GM12878 (cell line): Measurements from ENCODE around the gene MYT1. TPM values are rescaled to one million over a fixed set of nuclear protein-coding genes. Genes with fewer than 3 reads are reported as not detected.

ENCODE experiments used
- ATAC-seq: fragments of 200-7000 bp; cut with Tn5 transposase; 3 replicates; pipeline ENCODE4 v1.9.1; 2020; ENCODE audit warnings: mild to moderate bottlenecking, moderate library complexity
- BruUV-seq: library from RNA; stranded (reverse); fragments of 400-500 nt; replicated peaks from 2 replicates; lab custom pipeline; 2021; lab: Mats Ljungman, UMichigan
- CTCF ChIA-PET: fragments of 300-600 bp; sonication (Branson Sonifier 250); formaldehyde crosslinking; extraction: SDS; loops from one replicate; lab custom pipeline; 2021; ENCODE audit warnings: inconsistent platforms; lab: Yijun Ruan, JAX
- POLR2A ChIA-PET: fragments of 350-600 bp; formaldehyde crosslinking; extraction: SDS; loops from one replicate; lab custom pipeline; 2021; ENCODE audit warnings: inconsistent platforms; lab: Charles Lee
- RAD21 ChIA-PET: fragments of 300-600 bp; sonication (Branson Sonifier 250); formaldehyde crosslinking; loops from one replicate; lab custom pipeline; 2023; ENCODE audit warnings: antibody characterized with exemption; ENCODE audit not compliant: unreplicated experiment; lab: Charles Lee
- SMC1A ChIA-PET: fragments of 300-600 bp; sonication (Branson Sonifier 250); formaldehyde crosslinking; loops from one replicate; lab custom pipeline; 2023; ENCODE audit not compliant: unreplicated experiment, uncharacterized antibody; lab: Charles Lee
- DNase-seq: peaks from one replicate; pipeline ENCODE4 v3.0.0-alpha.2; 2011; ENCODE audit warnings: low read depth, low spot score
- FAIRE-seq: peaks from 3 replicates; lab custom pipeline; 2011; peaks lifted over from hg19 to GRCh38; lab: Jason Lieb, UNC
- H2AFZ ChIP-seq: 2 replicates; pipeline ENCODE4 v1.6.0; 2011; ENCODE audit warnings: low read depth, low read length, control low read depth; ENCODE audit not compliant: control insufficient read depth
- H3K27ac ChIP-seq: 2 replicates; pipeline ENCODE4 v1.5.1; 2011; ENCODE audit warnings: control low read depth; ENCODE audit not compliant: control insufficient read depth, insufficient read depth
- H3K27me3 ChIP-seq, 2 experiments: replicated peaks in 1 of 2; 2 replicates each; pipeline versions ENCODE4 v1.6.0 to v1.6.1; 2011; ENCODE audit warnings: low read length in 1 of 2; ENCODE audit not compliant: control insufficient read depth in 2 of 2, insufficient read depth in 2 of 2
- H3K36me3 ChIP-seq, 2 experiments: 2 replicates each; pipeline ENCODE4 v1.5.1; 2011; ENCODE audit warnings: low read length in 1 of 2; ENCODE audit not compliant: control insufficient read depth in 2 of 2, insufficient read depth in 2 of 2
- H3K4me1 ChIP-seq: 2 replicates; pipeline ENCODE4 v1.6.1; 2011; ENCODE audit warnings: mild to moderate bottlenecking, low read length, moderate library complexity, mixed read lengths; ENCODE audit not compliant: control insufficient read depth, insufficient read depth
- H3K4me2 ChIP-seq: 2 replicates; pipeline ENCODE4 v1.6.0; 2011; ENCODE audit warnings: control low read depth; ENCODE audit not compliant: control insufficient read depth, insufficient read depth
- H3K4me3 ChIP-seq: fragments of 200-600 bp; sonication (generic); 2 replicates; pipeline ENCODE4 v1.5.1; 2016
- H3K79me2 ChIP-seq: 2 replicates; pipeline ENCODE4 v1.6.0; 2011; ENCODE audit warnings: low read length; ENCODE audit not compliant: control insufficient read depth, insufficient read depth
- H3K9ac ChIP-seq: 2 replicates; pipeline ENCODE4 v1.8.0; 2011; ENCODE audit warnings: low read length, control low read depth, mixed read lengths; ENCODE audit not compliant: control insufficient read depth, insufficient read depth
- H3K9me3 ChIP-seq: replicated peaks from 3 replicates; pipeline ENCODE4 v1.5.1; 2011; ENCODE audit warnings: mild to moderate bottlenecking, low read length; ENCODE audit not compliant: control insufficient read depth, insufficient read depth
- H4K20me1 ChIP-seq: 2 replicates; pipeline ENCODE4 v1.6.0; 2011; ENCODE audit not compliant: control insufficient read depth, insufficient read depth
- BACH1 ChIP-seq: fragments of 450-650 bp; IDR thresholded peaks from 2 replicates; pipeline ENCODE4 v1.6.1; 2017; ENCODE audit warnings: mild to moderate bottlenecking, borderline replicate concordance
- BCL3 ChIP-seq: IDR thresholded peaks from 2 replicates; pipeline ENCODE4 v1.6.1; 2011; ENCODE audit warnings: borderline replicate concordance, low read depth, mild to moderate bottlenecking, moderate library complexity, low read length; ENCODE audit not compliant: insufficient read depth, poor library complexity, severe bottlenecking
- CBX3 ChIP-seq: fragments of 200-600 bp; sonication (generic); IDR thresholded peaks from 2 replicates; pipeline ENCODE4 v1.6.1; 2016; ENCODE audit warnings: low read depth, borderline replicate concordance
- CREM ChIP-seq: IDR thresholded peaks from 2 replicates; pipeline ENCODE4 v1.6.1; 2014; ENCODE audit warnings: antibody characterized with exemption, low read depth
- CUX1 ChIP-seq: IDR thresholded peaks from 2 replicates; pipeline ENCODE4 v1.6.1; 2012; ENCODE audit warnings: improper control_type of control experiment, low read depth, low read length; ENCODE audit not compliant: insufficient replicate concordance
- ELK1 ChIP-seq: IDR thresholded peaks from 2 replicates; pipeline ENCODE4 v1.6.1; 2012; ENCODE audit warnings: low read depth, low read length, improper control_type of control experiment
- EZH2 ChIP-seq: IDR thresholded peaks from 2 replicates; pipeline ENCODE4 v1.6.1; 2012; ENCODE audit warnings: low read depth, mild to moderate bottlenecking, control low read depth, inconsistent platforms, low read length, borderline replicate concordance; ENCODE audit not compliant: control insufficient read depth
- GATAD2B ChIP-seq: fragments of 450-650 bp; conservative IDR thresholded peaks from 2 replicates; pipeline ENCODE4 v1.6.1; 2017; ENCODE audit warnings: low read depth, mild to moderate bottlenecking, moderate library complexity
- HDAC2 ChIP-seq: fragments of 200-600 bp; sonication (generic); IDR thresholded peaks from 2 replicates; pipeline ENCODE4 v1.6.1; 2017
- KAT2A ChIP-seq: conservative IDR thresholded peaks from 2 replicates; pipeline ENCODE4 v1.6.1; 2011; ENCODE audit warnings: low read depth, low read length; ENCODE audit not compliant: control insufficient read depth
- NBN ChIP-seq: fragments of 450-650 bp; IDR thresholded peaks from 2 replicates; pipeline ENCODE4 v1.6.1; 2016
- PAX5 ChIP-seq: IDR thresholded peaks from 2 replicates; pipeline ENCODE4 v1.6.1; 2011; ENCODE audit warnings: low read depth, low read length, borderline replicate concordance
- POLR2A ChIP-seq: IDR thresholded peaks from 2 replicates; pipeline ENCODE4 v1.6.1; 2011; ENCODE audit warnings: low read depth, mild to moderate bottlenecking, low read length
- POLR2AphosphoS5 ChIP-seq: IDR thresholded peaks from 2 replicates; pipeline ENCODE4 v1.6.1; 2011; ENCODE audit warnings: mild to moderate bottlenecking, low read length, inconsistent platforms
- ZSCAN29 ChIP-seq: fragments of 450-650 bp; IDR thresholded peaks from 2 replicates; pipeline ENCODE4 v1.6.1; 2017; ENCODE audit warnings: mild to moderate bottlenecking, moderate library complexity
- ZZZ3 ChIP-seq: IDR thresholded peaks from 2 replicates; pipeline ENCODE4 v1.6.1; 2011; ENCODE audit warnings: low read depth; ENCODE audit not compliant: control insufficient read depth, insufficient read length
- WGBS: methylation state at CpG from one replicate; pipeline ENCODE4 v1.1.6; 2016; ENCODE audit warnings: low lambda C conversion rate; ENCODE audit not compliant: insufficient replicate concordance, insufficient coverage; ENCODE audit errors: missing lambda C conversion rate; 5-methylcytosine and 5-hydroxymethylcytosine counted together
- in situ Hi-C: fragments of 300-500 bp; cut with MboI; formaldehyde crosslinking; loops from 9 replicates; pipeline ENCODE4 v1.14.3; 2018; ENCODE audit warnings: mixed read lengths
- intact Hi-C: fragments of 100-400 bp; cut with micrococcal nuclease; formaldehyde crosslinking; loops from one replicate; pipeline ENCODE4 v1.14.2; 2022; ENCODE audit not compliant: unreplicated experiment
- polyA plus RNA-seq, 11 experiments: library from polyadenylated mRNA; depleted of rRNA in 4 of 11; unstranded in 6 of 11; stranded (reverse) in 5 of 11; fragments of >200 nt; fragmentation: Nextera tagmentation in 4 of 11; fragmentation: Illumina TruSeq in 1 of 11; extraction: Ambion mirVana in 4 of 11; extraction: Trizol in 1 of 11; gene quantifications; 1 replicate in 1 of 11; 2 replicates in 10 of 11; pipeline versions ENCODE4 v1.2.1 to v1.2.3, GENCODE V29; 2011 to 2016; ENCODE audit warnings: inconsistent platforms in 2 of 11, missing spikeins in 2 of 11, low read depth in 1 of 11
- total RNA-seq, 4 experiments: library from RNA; depleted of rRNA in 3 of 4; stranded (reverse); fragments of >200 nt in 3 of 4; fragmentation: Illumina TruSeq in 1 of 4; extraction: Trizol in 1 of 4; gene quantifications; 2 replicates each; pipeline versions ENCODE4 v1.2.1 to v1.2.3, GENCODE V29; 2013 to 2021
- TF ChIP-seq, protein P1 (sequence below): IDR thresholded peaks from 2 replicates; pipeline ENCODE4 v1.6.1; 2011; ENCODE audit warnings: borderline replicate concordance, low read depth, mild to moderate bottlenecking, moderate library complexity, mixed read lengths, low read length; ENCODE audit not compliant: insufficient read depth; ENCODE audit errors: extremely low read length

MYT1 gene
- total and polyA plus RNA-seq, 10 of the 15 experiments (the other 5 are each of a cell fraction or from before 2014, with no cell fraction given) = 0.01 to 0.10 TPM; not detected in 8

DNA sequence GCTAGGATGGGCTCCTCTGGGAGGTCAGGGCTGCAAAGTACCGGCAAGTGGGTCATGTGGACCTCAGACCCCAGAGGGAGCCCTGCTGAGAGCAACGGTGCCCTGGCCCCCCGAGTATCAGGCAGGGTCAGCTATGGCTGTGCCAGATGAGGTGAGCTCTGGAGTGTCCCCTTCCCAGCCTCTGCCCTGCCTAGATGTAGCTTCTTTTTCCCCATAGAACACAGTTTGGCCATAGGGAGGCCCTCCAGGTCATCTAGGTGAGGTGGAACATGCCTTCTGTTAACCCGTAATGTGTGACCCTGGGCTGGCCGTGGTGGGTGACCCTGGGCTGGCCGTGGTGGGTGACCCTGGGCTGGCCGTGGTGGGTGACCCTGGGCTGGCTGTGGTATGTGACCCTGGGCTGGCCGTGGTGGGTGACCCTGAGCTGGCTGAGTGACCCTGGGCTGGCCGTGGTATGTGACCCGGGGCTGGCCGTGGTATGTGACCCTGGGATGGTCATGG, 70.1 kb downstream of the MYT1 start:
- WGBS = 49% methylated on average over 11 of the region's 11 CpGs
- SMC1A ChIA-PET = no interaction called here
- Histone ChIP-seq H3K36me3 (no peaks in the 10 kb centered on the region), H3K27me3 (no peaks in the 10 kb centered on the region), H3K4me3 (no peak overlapping the region), H2AFZ (no peak overlapping the region), H4K20me1 (no peaks in the 10 kb centered on the region), H3K27ac (no peak overlapping the region), H3K4me2 (no peak overlapping the region), H3K9me3 (no peaks in the 10 kb centered on the region), H3K4me1 (peaks cover 9% of the 10 kb centered on the region), H3K9ac (no peak overlapping the region), H3K79me2 (no peaks in the 10 kb centered on the region)
- CTCF ChIA-PET = interaction anchor here (1.0 to 1.1 kb wide), 2 partner anchors 11 to 49 kb away, joined by 3 to 4 read pairs; no protein-coding TSS in a partner anchor
- DNase-seq (no peak), FAIRE-seq (no peak), ATAC-seq (no peak)
- TF ChIP-seq ZSCAN29 = no peak
- TF ChIP-seq CUX1 = no peak
- TF ChIP-seq HDAC2 = no peak
- no peak for TF ChIP-seq BCL3
- TF ChIP-seq ZZZ3 = no peak
- TF ChIP-seq POLR2AphosphoS5 = no peak
- TF ChIP-seq CBX3 = no peak
- TF ChIP-seq PAX5 = no peak
- TF ChIP-seq POLR2A = no peak
- TF ChIP-seq GATAD2B = no peak
- TF ChIP-seq NBN = no peak
- TF ChIP-seq KAT2A = no peak
- TF ChIP-seq BACH1 = no peak
- TF ChIP-seq, protein P1, sequence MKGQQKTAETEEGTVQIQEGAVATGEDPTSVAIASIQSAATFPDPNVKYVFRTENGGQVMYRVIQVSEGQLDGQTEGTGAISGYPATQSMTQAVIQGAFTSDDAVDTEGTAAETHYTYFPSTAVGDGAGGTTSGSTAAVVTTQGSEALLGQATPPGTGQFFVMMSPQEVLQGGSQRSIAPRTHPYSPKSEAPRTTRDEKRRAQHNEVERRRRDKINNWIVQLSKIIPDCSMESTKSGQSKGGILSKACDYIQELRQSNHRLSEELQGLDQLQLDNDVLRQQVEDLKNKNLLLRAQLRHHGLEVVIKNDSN = no peak
- no peak for TF ChIP-seq ELK1
- no peak for TF ChIP-seq CREM
- TF ChIP-seq EZH2 = no peak
- RAD21 ChIA-PET = no interaction called here
- BruUV-seq = no TSS peak
- intact Hi-C loops = no loop called here
- in situ Hi-C loops = no loop called here
- POLR2A ChIA-PET = no interaction called here
